ENCODE data around the gene AMN1.
"Not testable (repeated sequence)": the region's sequence is repeated elsewhere in the genome, so short reads cannot be mapped to it uniquely, and the experiment has no call there.

AMN1 gene

DNA sequence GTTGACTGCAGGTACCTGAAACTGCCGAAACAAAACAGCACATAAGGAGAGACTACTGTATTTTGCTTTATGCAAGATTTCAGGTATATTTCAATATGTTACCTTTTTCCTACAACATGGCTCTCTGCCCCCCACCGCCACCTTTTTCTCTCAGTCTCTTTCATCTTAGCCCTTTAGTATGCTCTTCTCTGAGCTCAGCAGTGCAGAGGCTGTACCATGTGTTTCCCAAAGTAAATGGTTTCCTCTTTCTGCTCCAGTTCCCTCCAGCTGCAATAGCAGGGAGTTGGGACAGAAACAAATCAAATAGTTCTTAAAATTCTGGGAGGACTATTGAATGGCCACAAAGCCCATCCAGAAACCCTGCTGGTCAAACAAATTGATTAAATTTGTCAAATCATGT, 4.3 kb downstream of the AMN1 start:
- no peak for DNase-seq (ENCODE audit: low spot score)
- H3K23ac ChIP-seq (ENCODE audit: low read depth, low read length, poor library complexity): no peak overlapping the region
- peaks cover 0 to 2% of the 10 kb centered on the region in 2 donors for H3K4me1 ChIP-seq (ENCODE audit: control insufficient read depth in 2 of 2, insufficient read depth in 1 of 2, low read depth in 1 of 2, low read length in 2 of 2)
- no peaks in the 10 kb centered on the region for H3K36me3 ChIP-seq (replicated peaks in 1 of 2; ENCODE audit: control insufficient read depth in 2 of 2, insufficient read depth in 2 of 2, low read length in 2 of 2)
- H2BK5ac ChIP-seq (ENCODE audit: low read length): no peak overlapping the region
- H3K27me3 ChIP-seq (ENCODE audit: control insufficient read depth in 3 of 3, insufficient read depth in 3 of 3, low read depth in 1 of 3, low read length in 3 of 3): no peaks in the 10 kb centered on the region
- H3K4me3 ChIP-seq (ENCODE audit: low read length in 2 of 2): no peak overlapping the region
- H2BK120ac ChIP-seq (ENCODE audit: low read depth, low read length): no peak overlapping the region
- no CpG with 5 or more reads among the region's 2 CpGs for WGBS, 2 donors (ENCODE audit: extremely low coverage in 2 of 2, insufficient read length in 2 of 2, insufficient replicate concordance in 1 of 2)
- H2BK15ac ChIP-seq (ENCODE audit: low read length): no peak overlapping the region
- no peak overlapping the region for H3K27ac ChIP-seq (replicated peaks; ENCODE audit: low read length)
- no peak overlapping the region for H3K4ac ChIP-seq (ENCODE audit: low read length)
- no peak overlapping the region for H3K4me2 ChIP-seq (ENCODE audit: insufficient read depth, low read length, poor library complexity, severe bottlenecking)
- peaks cover 0 to 1% of the 10 kb centered on the region in 2 donors for H3K9me3 ChIP-seq (replicated peaks in 1 of 2; ENCODE audit: control insufficient read depth in 2 of 2, insufficient read depth in 1 of 2, low read depth in 1 of 2, low read length in 2 of 2)
- H4K8ac ChIP-seq (ENCODE audit: low read depth, low read length): no peak overlapping the region
- H2AK5ac ChIP-seq (ENCODE audit: low read depth, low read length): no peak overlapping the region
- no peak overlapping the region for H3K18ac ChIP-seq (ENCODE audit: low read length)
- no peaks in the 10 kb centered on the region for H3K79me1 ChIP-seq (ENCODE audit: low read depth, low read length)
- H2AFZ ChIP-seq (ENCODE audit: low read length): no peak overlapping the region
- H2BK12ac ChIP-seq (ENCODE audit: low read length): no peak overlapping the region
- H3K14ac ChIP-seq (ENCODE audit: low read length): no peak overlapping the region
- no peak overlapping the region for H4K91ac ChIP-seq (ENCODE audit: low read depth, low read length, poor library complexity)
- H3K9ac ChIP-seq (ENCODE audit: low read depth, low read length, poor library complexity): no peak overlapping the region

DNA sequence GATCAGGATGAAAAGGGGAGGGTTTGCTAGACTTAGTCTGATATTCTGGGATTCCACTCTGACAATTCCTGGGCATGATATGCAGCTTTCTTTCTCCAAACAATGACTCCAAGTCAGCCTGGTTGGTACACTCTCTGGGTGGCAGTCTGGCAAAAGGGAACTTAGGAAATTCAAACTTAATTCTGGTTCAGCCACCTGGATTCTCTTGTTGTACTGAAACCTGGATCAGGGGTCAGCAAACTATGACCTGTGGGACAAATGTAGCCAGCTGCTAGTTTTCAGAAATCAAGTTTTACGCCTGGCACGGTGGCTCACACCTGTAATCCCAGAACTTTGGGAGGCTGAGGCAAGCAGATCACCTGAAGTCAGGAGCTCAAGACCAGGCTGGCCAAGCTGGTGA, 6.2 kb downstream of the AMN1 start:
- peaks cover 0 to 1% of the 10 kb centered on the region in 2 donors for H3K9me3 ChIP-seq (replicated peaks in 1 of 2; ENCODE audit: control insufficient read depth in 2 of 2, insufficient read depth in 1 of 2, low read depth in 1 of 2, low read length in 2 of 2)
- no peak overlapping the region for H3K14ac ChIP-seq (ENCODE audit: low read length)
- H3K79me1 ChIP-seq (ENCODE audit: low read depth, low read length): no peaks in the 10 kb centered on the region
- H3K4ac ChIP-seq (ENCODE audit: low read length): no peak overlapping the region
- H2AFZ ChIP-seq (ENCODE audit: low read length): no peak overlapping the region
- H4K8ac ChIP-seq (ENCODE audit: low read depth, low read length): no peak overlapping the region
- no peak overlapping the region for H2BK5ac ChIP-seq (ENCODE audit: low read length)
- H2BK12ac ChIP-seq (ENCODE audit: low read length): no peak overlapping the region
- H3K4me3 ChIP-seq (ENCODE audit: low read length in 2 of 2): no peak overlapping the region
- no peaks in the 10 kb centered on the region for H3K27me3 ChIP-seq (ENCODE audit: control insufficient read depth in 3 of 3, insufficient read depth in 3 of 3, low read depth in 1 of 3, low read length in 3 of 3)
- H2BK15ac ChIP-seq (ENCODE audit: low read length): no peak overlapping the region
- no peaks in the 10 kb centered on the region for H3K36me3 ChIP-seq (replicated peaks in 1 of 2; ENCODE audit: control insufficient read depth in 2 of 2, insufficient read depth in 2 of 2, low read length in 2 of 2)
- DNase-seq (ENCODE audit: low spot score): no peak
- H3K23ac ChIP-seq (ENCODE audit: low read depth, low read length, poor library complexity): no peak overlapping the region
- no peak overlapping the region for H4K91ac ChIP-seq (ENCODE audit: low read depth, low read length, poor library complexity)
- peaks cover 0 to 2% of the 10 kb centered on the region in 2 donors for H3K4me1 ChIP-seq (ENCODE audit: control insufficient read depth in 2 of 2, insufficient read depth in 1 of 2, low read depth in 1 of 2, low read length in 2 of 2)
- H3K27ac ChIP-seq (replicated peaks; ENCODE audit: low read length): no peak overlapping the region
- WGBS, 2 donors (ENCODE audit: extremely low coverage in 2 of 2, insufficient read length in 2 of 2, insufficient replicate concordance in 1 of 2): no CpG with 5 or more reads among the region's 2 CpGs
- H2BK120ac ChIP-seq (ENCODE audit: low read depth, low read length): no peak overlapping the region
- no peak overlapping the region for H3K9ac ChIP-seq (ENCODE audit: low read depth, low read length, poor library complexity)
- H3K18ac ChIP-seq (ENCODE audit: low read length): no peak overlapping the region
- H3K4me2 ChIP-seq (ENCODE audit: insufficient read depth, low read length, poor library complexity, severe bottlenecking): no peak overlapping the region
- no peak overlapping the region for H2AK5ac ChIP-seq (ENCODE audit: low read depth, low read length)

DNA sequence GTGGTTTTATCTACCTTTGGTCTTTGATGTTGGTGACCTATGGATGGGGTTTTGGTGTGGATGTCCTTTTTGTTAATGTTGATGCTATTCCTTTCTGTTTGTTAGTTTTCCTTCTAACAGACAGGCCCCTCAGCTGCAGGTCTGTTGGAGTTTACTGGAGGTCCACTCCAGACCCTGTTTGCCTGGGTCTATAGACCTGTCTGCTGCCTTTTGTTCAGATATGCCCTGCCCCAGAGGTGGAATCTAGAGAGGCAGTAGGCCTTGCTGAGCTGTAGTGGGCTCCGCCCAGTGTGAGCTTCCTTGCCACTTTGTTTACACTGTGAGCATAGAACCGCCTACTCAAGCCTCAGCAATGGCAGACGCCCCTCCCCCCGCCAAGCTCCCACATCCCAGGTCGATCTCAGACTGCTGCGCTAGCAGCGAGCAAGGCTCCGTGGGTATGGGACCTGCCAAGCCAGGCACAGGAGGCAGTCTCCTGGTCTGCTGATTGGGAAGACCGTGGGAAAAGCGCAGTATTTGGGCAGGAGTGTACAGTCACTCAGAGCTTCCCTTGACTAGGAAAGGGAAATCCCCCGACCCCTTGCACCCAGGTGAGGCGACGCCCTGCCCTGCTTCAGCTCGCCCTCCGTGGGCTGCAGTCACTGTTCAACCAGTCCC, 10.2 kb downstream of the AMN1 start:
- not testable (repeated sequence) for H3K4me1 ChIP-seq (ENCODE audit: control insufficient read depth in 2 of 2, insufficient read depth in 1 of 2, low read depth in 1 of 2, low read length in 2 of 2); H2BK15ac ChIP-seq (ENCODE audit: low read length); H3K9me3 ChIP-seq (replicated peaks in 1 of 2; ENCODE audit: control insufficient read depth in 2 of 2, insufficient read depth in 1 of 2, low read depth in 1 of 2, low read length in 2 of 2); H2BK120ac ChIP-seq (ENCODE audit: low read depth, low read length); H3K27ac ChIP-seq (replicated peaks; ENCODE audit: low read length); H3K79me1 ChIP-seq (ENCODE audit: low read depth, low read length); H3K36me3 ChIP-seq (replicated peaks in 1 of 2; ENCODE audit: control insufficient read depth in 2 of 2, insufficient read depth in 2 of 2, low read length in 2 of 2); H2AFZ ChIP-seq (ENCODE audit: low read length); H3K27me3 ChIP-seq (ENCODE audit: control insufficient read depth in 3 of 3, insufficient read depth in 3 of 3, low read depth in 1 of 3, low read length in 3 of 3); H3K14ac ChIP-seq (ENCODE audit: low read length); H3K23ac ChIP-seq (ENCODE audit: low read depth, low read length, poor library complexity); H4K8ac ChIP-seq (ENCODE audit: low read depth, low read length); DNase-seq (ENCODE audit: low spot score); H3K4me2 ChIP-seq (ENCODE audit: insufficient read depth, low read length, poor library complexity, severe bottlenecking); H2BK5ac ChIP-seq (ENCODE audit: low read length); H3K18ac ChIP-seq (ENCODE audit: low read length); H4K91ac ChIP-seq (ENCODE audit: low read depth, low read length, poor library complexity); H3K9ac ChIP-seq (ENCODE audit: low read depth, low read length, poor library complexity); H3K4ac ChIP-seq (ENCODE audit: low read length); H2AK5ac ChIP-seq (ENCODE audit: low read depth, low read length); H2BK12ac ChIP-seq (ENCODE audit: low read length)
- peak overlapping the region in 1 of 2 donors; percentile 30 for H3K4me3 ChIP-seq (ENCODE audit: low read length in 2 of 2)
- no CpG with 5 or more reads among the region's 15 CpGs for WGBS, 2 donors (ENCODE audit: extremely low coverage in 2 of 2, insufficient read length in 2 of 2, insufficient replicate concordance in 1 of 2)

DNA sequence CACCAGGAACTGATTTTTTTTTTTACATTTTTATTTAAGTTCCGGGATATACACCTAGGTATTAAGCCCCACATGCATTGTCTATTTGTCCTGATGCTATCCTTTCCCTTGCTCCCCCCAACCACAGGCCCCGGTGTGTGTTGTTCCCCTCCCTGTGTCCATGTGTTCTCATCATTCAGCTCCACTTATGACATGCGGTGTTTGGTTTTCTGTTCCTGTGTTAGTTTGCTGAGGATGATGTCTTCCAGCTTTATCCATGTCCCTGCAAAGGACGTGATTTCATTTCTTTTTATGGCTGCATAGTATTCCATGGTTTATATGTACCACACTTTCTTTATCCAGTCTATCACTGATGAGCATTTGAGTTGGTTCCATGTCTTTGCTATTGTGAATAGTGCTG, 11.8 kb downstream of the AMN1 start:
- H4K8ac ChIP-seq (ENCODE audit: low read depth, low read length); H4K91ac ChIP-seq (ENCODE audit: low read depth, low read length, poor library complexity); H3K27me3 ChIP-seq (ENCODE audit: control insufficient read depth in 3 of 3, insufficient read depth in 3 of 3, low read depth in 1 of 3, low read length in 3 of 3); H3K79me1 ChIP-seq (ENCODE audit: low read depth, low read length); H2BK15ac ChIP-seq (ENCODE audit: low read length); H3K23ac ChIP-seq (ENCODE audit: low read depth, low read length, poor library complexity); H2BK12ac ChIP-seq (ENCODE audit: low read length); H3K9me3 ChIP-seq (replicated peaks in 1 of 2; ENCODE audit: control insufficient read depth in 2 of 2, insufficient read depth in 1 of 2, low read depth in 1 of 2, low read length in 2 of 2); H3K4ac ChIP-seq (ENCODE audit: low read length); H3K14ac ChIP-seq (ENCODE audit: low read length); H3K4me1 ChIP-seq (ENCODE audit: control insufficient read depth in 2 of 2, insufficient read depth in 1 of 2, low read depth in 1 of 2, low read length in 2 of 2); H2AK5ac ChIP-seq (ENCODE audit: low read depth, low read length); DNase-seq (ENCODE audit: low spot score); H3K36me3 ChIP-seq (replicated peaks in 1 of 2; ENCODE audit: control insufficient read depth in 2 of 2, insufficient read depth in 2 of 2, low read length in 2 of 2); H3K4me3 ChIP-seq (ENCODE audit: low read length in 2 of 2); H2BK5ac ChIP-seq (ENCODE audit: low read length); H3K18ac ChIP-seq (ENCODE audit: low read length); H3K27ac ChIP-seq (replicated peaks; ENCODE audit: low read length); H2AFZ ChIP-seq (ENCODE audit: low read length); H3K9ac ChIP-seq (ENCODE audit: low read depth, low read length, poor library complexity); H3K4me2 ChIP-seq (ENCODE audit: insufficient read depth, low read length, poor library complexity, severe bottlenecking); H2BK120ac ChIP-seq (ENCODE audit: low read depth, low read length): not testable (repeated sequence)
- WGBS, 2 donors (ENCODE audit: extremely low coverage in 2 of 2, insufficient read length in 2 of 2, insufficient replicate concordance in 1 of 2): no CpG with 5 or more reads among the region's 4 CpGs

Measured in neuronal stem cell (in vitro differentiated cells).